ENCODE data around the gene SEPTIN2.
"Not testable (repeated sequence)": the region's sequence is repeated elsewhere in the genome, so short reads cannot be mapped to it uniquely, and the experiment has no call there.

Gene SEPTIN2

DNA sequence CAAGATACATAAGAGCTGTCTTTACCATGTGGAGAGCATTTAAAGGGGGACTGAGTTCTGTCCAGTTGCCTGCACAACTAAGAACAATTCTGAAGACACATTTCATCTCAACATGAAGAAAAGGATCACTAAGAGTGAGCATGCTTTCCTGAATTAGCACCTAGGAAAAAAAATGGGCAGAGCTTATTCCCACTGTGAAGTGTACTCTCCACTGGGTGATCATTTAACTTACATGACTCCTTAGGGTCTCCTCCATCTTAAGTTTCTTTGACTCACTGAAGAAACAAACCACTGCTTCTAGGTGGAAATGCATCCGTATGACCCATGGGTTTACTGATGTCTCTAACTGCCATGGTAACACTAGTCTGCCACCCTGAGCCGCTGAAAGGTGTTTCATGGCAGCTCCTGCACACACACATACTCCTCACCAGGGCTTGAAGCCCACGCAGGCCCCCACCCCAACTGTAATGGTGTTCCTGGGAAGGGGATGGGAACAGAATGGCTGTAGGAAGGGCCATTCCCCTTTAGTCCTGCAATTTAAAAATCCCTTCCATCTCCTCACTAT is 27.3 kb upstream of the SEPTIN2 start:
- no peak for DNase-seq (ENCODE audit: low read depth)
- TF ChIP-seq, protein P1, sequence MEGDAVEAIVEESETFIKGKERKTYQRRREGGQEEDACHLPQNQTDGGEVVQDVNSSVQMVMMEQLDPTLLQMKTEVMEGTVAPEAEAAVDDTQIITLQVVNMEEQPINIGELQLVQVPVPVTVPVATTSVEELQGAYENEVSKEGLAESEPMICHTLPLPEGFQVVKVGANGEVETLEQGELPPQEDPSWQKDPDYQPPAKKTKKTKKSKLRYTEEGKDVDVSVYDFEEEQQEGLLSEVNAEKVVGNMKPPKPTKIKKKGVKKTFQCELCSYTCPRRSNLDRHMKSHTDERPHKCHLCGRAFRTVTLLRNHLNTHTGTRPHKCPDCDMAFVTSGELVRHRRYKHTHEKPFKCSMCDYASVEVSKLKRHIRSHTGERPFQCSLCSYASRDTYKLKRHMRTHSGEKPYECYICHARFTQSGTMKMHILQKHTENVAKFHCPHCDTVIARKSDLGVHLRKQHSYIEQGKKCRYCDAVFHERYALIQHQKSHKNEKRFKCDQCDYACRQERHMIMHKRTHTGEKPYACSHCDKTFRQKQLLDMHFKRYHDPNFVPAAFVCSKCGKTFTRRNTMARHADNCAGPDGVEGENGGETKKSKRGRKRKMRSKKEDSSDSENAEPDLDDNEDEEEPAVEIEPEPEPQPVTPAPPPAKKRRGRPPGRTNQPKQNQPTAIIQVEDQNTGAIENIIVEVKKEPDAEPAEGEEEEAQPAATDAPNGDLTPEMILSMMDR (IDR thresholded peaks at IDR 0.05; ENCODE audit: control insufficient read depth, insufficient read depth, low read depth, low read length, missing control alignments) = no peak
- H3K4me3 ChIP-seq (ENCODE audit: control insufficient read depth, low read depth, low read length) = no peak overlapping the region

DNA sequence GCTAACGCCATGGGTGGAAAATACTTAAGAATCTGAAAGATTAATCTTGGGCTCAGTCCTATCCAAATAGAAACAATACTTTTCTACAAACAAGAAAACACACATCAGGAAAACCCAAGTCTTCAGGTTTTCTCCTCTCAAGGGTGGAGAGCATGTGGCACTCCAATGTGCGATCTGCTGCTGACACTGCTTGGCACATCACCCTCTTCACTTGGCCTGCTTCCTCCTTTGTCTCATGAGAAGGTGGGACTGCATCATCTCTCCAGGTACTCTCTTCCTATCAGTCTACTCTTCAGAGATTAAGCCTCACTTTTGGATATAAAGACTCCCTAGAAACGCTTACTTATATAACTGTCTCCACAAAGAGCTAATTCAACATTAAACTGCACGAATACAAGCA is 26.7 kb upstream of the SEPTIN2 start:
- no peak for DNase-seq (ENCODE audit: low read depth)
- TF ChIP-seq, protein P1 (IDR thresholded peaks at IDR 0.05; ENCODE audit: control insufficient read depth, insufficient read depth, low read depth, low read length, missing control alignments) = no peak
- H3K4me3 ChIP-seq (ENCODE audit: control insufficient read depth, low read depth, low read length) = no peak overlapping the region

DNA sequence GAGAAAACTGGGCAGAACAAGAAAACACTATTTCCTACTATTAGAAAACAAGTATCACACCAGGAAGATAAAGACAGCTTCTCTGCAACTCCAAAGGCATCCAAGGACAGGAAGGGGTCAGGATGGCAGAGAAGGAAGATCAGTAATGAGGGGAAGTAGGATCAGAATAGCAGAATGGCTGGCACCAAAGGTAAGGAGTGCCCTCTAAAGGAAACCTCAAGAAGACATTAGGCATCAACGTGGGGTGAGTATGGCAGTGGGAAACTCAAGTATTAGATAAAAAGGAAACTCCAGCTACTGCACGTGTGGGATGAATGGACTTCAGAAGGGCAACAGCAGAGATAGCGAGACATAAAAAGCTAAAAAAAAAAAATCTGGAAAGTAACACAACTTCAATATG is 26.1 kb upstream of the SEPTIN2 start:
- DNase-seq (ENCODE audit: low read depth) = no peak
- TF ChIP-seq, protein P1 (IDR thresholded peaks at IDR 0.05; ENCODE audit: control insufficient read depth, insufficient read depth, low read depth, low read length, missing control alignments) = no peak
- H3K4me3 ChIP-seq (ENCODE audit: control insufficient read depth, low read depth, low read length) = no peak overlapping the region

DNA sequence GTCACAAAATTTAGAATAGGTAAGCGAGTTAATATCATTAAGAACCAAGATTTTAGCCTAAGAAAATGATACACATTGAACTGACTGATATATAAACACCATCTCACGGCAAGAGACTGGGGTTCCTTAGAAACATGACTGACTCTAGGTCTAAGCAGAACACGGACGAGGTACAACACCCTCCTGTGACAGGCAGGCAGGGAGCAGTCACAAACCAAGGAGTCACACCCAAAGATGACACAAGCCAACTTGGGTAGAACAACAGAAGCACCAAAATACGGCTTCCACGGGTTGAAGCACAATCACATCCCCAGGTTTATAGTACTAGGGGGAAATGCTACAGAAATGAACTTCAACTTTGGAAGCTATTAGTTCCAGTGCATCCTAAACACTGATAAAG is 24.6 kb upstream of the SEPTIN2 start:
- TF ChIP-seq, protein P1 (IDR thresholded peaks at IDR 0.05; ENCODE audit: control insufficient read depth, insufficient read depth, low read depth, low read length, missing control alignments) = no peak
- H3K4me3 ChIP-seq (ENCODE audit: control insufficient read depth, low read depth, low read length) = no peak overlapping the region

DNA sequence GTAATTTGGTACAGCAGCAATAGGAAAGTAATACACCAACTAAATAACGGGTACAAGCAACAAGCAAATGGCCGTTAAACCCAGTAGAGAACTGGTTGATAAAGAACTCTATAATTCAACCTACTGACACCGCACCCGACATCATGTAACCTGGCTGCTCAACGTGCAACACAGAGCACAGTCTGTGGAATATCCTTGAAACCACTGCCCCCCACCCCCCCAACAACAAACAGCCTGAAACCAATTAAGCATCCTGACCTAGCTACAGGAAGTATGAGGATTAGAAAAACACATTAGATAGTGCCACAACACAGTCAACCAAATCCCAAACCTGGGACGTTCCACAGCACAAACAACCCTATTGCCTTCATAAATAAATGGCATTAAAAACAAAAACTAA is 23.7 kb upstream of the SEPTIN2 start:
- no peak for DNase-seq (ENCODE audit: low read depth)
- H3K4me3 ChIP-seq (ENCODE audit: control insufficient read depth, low read depth, low read length) = no peak overlapping the region
- TF ChIP-seq, protein P1 (IDR thresholded peaks at IDR 0.05; ENCODE audit: control insufficient read depth, insufficient read depth, low read depth, low read length, missing control alignments) = no peak

More for the DNA sequence above, 24.6 kb upstream of the SEPTIN2 start:
- no peak for DNase-seq (ENCODE audit: low read depth)

DNA sequence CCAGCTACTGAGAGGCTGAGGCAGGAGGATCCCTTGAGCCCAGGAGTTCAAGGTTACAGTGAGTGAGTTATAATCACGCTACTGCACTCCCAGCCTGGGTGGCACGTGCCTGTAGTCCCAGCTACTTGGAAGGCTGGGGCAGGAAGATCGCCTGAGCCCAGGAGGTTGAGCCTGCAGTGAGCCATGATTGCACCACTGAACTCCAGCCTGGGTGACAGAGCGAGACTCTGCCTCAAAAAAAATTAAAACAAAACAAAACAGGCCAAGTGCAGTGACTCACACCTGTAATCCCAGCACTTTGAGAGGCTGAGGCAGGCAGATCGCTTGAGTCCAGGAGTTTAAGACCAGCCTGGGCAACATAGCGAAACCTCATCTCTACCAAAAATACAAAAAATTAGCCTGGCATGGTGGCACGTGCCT is 22.3 kb upstream of the SEPTIN2 start:
- not testable (repeated sequence) for DNase-seq (ENCODE audit: low read depth); H3K4me3 ChIP-seq (ENCODE audit: control insufficient read depth, low read depth, low read length)

DNA sequence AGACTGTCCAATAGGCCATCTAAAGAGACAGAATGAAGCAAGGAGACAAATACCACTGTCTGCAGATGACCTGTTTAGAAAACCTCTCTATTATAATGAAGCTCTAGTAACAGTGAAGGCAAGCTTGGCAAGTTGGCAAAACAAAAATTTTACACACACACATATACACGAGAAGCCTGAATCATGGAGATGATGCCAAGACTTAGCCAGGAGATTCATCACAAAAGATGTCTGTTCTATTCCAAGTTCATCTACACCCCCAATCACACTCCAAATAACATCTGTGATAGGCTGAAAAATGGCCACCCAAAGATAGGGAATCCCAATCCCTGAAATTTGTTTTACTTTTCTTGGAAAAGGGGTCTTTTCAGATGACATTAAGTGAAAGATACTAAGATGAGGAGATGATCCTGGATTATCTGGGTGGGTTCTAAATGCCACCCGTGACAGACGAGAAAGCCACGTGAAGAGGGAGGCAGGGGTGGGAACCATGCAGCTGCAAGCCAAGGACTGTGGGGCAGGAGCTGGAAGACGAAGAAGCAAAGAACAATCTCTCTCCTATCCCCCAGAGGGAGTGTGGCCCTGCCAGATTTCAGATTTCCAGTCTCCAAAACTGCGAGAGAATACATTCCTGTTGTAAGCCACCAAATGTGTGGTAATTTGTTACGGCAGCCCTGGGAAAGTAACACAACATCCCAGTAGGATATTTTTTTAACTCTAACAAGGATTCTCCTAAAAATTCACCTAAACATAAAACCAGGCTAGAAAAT is 20.2 kb upstream of the SEPTIN2 start:
- H3K4me3 ChIP-seq (ENCODE audit: control insufficient read depth, low read depth, low read length) = no peak overlapping the region

More for the DNA sequence above, 20.2 kb upstream of the SEPTIN2 start:
- TF ChIP-seq, protein P1 (IDR thresholded peaks at IDR 0.05; ENCODE audit: control insufficient read depth, insufficient read depth, low read depth, low read length, missing control alignments) = no peak
- DNase-seq (ENCODE audit: low read depth) = no peak
